Endometrium (tissue), 2 donors: ENCODE results near the gene KCNH8.

Source experiments
- FAIRE-seq: peaks from 2 replicates; lab custom pipeline; 2012; peaks lifted over from hg19 to GRCh38; lab: Jason Lieb, UNC
- donor health status: control.
- donor health status: control.

Gene KCNH8

DNA sequence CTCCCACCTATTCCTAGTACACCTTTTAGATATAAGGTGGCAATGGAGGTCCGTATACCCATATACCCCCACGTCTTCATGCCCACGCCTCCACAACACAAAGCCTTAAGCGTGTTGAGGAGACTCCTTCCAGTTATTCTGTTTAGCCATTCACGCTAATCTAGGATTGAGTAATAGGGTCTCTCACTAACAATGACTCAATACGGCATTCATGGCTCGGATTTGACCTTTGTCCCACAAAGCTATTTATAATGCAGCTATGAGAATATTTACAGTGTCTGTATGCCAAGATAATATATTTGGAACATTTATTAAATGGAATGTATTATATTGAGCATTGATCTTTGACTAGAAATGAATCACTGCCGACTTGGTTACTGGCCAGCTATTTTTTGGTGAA, 215.8 kb downstream of the KCNH8 start:
- no peak for FAIRE-seq

DNA sequence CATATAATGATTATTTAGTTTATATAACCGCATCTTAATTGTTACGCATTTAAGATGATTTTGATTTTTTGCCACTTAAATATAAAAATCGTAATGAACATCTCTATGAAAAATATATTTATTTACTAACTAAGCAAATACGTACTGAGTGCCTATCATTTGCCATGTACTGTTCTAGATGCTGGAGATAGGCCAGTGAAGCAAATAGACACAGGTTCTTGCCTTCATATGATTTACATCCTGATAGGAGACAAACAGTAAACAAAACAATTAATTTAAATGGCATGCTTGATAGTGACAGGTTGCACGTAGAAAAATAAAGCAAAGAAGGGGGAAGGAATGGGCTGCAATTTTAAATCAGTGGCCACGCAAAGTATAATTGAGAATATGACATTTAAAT, 217.2 kb downstream of the KCNH8 start:
- no peak for FAIRE-seq

DNA sequence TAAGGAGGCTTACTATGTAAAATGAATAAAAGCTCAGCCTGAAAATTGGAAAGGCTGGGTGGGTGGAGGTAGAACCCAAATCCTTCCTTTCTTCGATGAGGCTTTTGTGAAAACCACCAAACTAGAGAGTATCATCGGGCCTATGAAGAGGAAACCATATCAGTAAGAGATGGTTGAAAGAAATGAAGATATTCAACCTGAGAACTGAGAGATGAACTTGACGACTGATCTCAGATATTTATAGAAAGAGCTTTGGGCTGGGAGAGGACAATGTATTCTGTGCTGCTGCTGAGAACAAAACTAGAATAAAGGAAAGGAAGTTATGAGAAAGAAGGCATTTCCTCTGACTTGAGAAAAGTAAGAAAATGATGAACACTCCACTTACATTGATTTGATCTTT, 236.6 kb downstream of the KCNH8 start:
- no peak for FAIRE-seq

DNA sequence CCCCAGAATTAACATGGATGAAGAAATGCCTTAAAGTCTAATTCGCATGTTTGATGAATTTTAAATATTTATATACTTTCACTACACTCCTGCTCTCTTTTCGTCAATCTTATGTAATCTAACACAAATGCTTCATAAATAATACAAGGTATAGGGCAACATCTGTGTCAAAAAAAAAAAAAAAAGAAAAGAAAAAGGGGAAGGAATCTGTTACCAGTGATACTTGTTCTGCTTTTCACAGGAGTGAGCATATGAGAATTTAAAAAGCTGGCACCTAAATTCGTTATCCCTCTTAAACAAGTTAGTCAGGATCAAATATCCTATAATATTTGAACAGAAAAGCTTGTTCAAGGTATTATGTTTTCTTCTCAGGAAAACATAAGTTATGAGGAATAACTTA, 243.8 kb downstream of the KCNH8 start:
- no peak for FAIRE-seq

DNA sequence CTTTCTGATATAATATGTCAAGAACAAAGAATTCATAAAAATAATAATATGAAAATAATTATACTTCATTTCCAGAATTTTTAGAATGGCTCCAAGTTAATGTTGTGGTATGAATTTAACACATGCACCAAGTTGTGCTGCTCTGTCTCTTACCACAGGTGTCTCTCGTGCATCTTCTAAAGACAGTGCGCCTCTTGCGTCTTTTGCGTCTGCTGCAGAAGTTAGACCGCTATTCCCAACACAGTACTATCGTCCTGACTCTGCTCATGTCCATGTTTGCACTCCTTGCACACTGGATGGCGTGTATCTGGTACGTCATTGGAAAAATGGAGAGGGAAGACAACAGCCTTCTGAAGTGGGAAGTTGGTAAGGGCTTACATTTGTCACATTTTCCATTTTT, 246.6 kb downstream of the KCNH8 start:
- no peak for FAIRE-seq

DNA sequence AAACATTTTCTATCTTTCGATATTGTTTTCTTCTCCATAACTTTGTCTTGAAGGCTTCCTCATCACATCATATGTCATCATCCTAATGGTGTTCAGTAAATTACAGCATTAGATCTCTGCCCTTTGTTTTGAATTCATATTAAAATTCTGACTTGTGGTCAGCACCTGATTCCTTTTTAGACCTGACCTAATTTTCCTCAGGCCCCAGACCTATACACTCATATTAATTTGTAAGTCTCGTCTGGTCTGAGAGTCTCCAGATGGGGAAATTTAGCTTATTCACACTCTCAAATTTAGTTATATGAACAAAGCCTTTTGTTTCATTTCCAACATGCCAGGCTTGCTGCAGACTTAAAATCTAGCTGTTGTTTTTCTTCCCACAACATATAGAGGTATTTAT, 248.4 kb downstream of the KCNH8 start:
- no peak for FAIRE-seq

DNA sequence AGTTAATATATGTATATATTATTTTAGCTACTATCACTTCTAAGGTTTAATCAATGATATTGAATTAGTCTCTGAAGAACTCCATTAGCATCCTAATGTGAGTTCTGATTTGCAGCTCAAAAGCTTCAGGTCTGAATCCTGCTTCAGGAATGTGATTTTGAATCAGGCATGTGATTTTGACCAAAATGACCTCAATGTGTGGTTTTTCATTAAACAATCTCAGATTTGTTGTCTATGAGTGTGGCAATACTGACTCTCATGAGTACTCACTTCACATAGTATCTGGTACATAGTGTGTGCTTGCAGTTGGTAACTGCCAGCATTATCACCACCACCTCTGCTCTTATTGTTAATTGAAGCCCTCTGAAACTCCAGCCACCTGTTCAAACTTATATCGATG, 251.0 kb downstream of the KCNH8 start:
- FAIRE-seq, result no peak

DNA sequence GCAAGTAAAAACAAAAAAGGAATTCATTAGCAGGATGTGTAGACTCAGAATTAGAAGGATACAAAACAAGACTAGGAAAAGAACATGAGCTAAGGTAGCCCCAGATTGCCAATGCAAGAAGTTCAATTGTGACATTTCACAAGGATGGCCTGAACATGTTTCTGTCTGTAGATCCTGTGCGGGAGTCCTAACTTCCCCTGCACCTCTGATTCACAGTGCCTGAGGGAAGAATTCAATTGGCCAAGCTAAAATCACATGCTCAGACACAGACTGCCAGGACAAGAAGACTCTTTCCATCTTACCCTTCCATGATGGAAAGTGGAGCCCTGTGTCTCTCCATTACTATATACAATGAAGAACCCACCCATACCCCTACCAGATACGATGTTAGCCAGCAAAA, 251.5 kb downstream of the KCNH8 start:
- FAIRE-seq, result no peak

DNA sequence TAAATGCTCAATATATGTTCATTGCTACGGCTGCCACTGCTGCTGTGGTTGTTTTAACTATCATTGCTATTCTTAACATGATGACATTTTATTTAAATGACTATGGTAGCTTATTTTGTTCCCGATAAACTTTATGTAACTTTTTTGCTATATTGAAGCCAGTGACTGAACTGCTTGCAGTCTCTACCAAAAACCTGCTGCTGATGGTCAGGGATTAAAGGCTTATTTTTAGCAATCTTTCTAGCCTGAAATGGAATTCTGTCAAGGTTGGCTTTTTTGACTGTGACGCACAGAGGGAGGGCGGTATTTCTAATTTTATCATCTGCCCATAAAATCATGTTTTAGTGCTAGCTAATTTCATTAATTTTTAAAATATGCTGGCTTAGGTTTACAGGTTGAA, 271.8 kb downstream of the KCNH8 start:
- FAIRE-seq, result no peak

DNA sequence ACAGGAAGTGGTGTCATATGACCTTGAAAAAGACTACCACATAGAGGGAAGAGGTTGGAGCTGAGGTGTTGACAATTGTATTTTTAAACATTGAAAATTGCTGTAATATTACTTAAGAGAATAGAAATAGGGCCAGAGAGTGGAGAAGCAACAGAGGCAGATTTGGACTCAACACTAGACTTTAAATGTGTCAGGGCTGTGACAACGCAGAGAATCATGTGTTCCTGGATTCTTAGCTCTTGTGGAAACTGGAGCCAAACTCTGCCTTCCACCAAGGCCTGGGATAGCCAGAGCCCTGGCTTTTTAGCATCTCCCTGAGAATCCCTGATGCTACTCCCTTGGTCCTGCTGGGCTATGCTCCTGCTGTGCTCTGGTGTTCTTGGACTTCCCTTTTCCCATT, 277.5 kb downstream of the KCNH8 start:
- no peak for FAIRE-seq

DNA sequence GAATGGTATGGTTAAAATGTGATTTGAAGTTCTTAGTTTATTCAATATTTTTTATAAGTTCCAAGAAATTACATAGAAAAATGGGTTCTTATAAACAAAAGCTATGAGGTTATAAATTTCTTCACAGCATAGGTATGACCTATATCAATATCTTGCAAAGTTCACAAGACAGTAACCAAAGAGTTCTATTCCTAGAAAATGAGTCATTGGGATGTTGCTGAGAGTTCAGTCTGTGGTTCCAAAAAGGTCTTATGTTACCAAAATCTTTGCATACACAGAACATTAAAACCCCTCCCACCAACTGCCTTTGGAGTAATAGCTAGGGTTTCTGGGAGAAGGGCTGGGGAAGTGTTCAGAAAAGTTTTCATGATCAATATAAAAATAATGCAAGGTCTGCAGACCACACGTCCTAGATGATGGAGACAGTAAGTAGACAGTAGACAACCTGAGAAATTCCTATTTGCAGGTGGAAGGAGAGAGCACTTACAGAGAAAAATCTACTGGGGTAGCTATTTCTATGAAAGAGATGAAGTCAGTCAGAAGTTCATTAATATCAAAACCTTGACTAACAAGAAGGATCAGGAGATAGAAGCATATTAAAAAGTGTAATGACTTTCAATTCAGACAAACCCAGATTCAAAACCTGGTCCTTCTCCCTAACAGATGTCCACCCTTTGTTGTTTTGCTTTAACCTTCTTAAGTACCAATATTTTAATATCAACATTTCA, 279.3 kb downstream of the KCNH8 start:
- no peak for FAIRE-seq

DNA sequence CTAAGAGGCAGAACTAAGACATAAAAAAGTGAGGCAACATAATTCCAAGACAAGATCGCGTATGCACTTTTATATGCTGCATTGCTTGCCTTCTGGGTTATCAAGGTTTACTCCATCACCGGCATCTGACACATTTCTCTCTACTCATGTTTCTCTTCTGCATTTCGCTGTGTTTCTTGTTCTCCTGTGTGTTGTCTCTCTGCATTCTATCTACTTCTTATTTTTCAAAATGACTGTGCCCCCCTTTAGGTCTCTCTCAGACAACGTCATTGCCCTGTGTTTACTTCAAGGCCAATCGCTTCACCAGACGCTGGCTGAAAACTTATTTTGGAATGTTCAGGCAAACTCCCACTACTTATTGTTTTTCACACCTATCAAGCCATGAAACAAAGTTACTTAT, 280.4 kb downstream of the KCNH8 start:
- no peak for FAIRE-seq

DNA sequence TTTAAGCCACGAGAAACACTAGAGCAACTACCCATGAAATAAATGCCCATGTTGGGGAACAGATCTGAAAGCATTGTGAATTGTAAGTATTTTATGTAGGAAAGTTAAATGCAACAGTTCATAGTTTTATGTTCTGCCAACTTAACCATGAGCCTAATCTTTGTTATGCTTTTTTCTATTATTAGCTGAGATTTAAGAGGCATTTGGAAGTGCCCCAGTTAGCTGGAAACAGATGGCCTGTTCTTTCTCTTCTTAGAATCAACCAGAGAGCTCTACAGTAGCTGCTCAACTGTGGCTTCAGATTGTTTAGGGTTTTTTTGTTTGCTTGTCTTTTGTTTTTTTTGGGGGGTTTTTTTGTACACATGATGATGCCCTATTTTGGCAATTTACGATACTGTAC, 284.4 kb downstream of the KCNH8 start:
- no peak for FAIRE-seq

DNA sequence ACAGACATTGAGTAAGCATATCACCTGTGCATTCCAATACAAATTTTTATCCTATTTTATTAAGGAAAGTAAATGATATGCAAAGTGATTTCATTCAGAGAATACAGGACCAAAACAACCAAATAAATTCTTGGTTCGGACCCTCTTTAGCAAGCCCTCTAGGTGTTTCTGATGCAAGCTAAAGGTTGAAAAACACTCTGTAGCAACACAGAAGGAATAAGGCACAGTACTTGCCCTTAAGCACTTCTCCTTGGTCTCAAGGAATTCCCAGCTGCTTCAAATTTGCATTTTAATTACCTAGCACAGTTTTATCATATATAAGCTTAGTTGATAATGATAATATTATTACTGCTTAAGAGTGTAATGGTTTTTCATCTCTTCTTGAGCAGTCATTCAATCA, 288.4 kb downstream of the KCNH8 start:
- no peak for FAIRE-seq

DNA sequence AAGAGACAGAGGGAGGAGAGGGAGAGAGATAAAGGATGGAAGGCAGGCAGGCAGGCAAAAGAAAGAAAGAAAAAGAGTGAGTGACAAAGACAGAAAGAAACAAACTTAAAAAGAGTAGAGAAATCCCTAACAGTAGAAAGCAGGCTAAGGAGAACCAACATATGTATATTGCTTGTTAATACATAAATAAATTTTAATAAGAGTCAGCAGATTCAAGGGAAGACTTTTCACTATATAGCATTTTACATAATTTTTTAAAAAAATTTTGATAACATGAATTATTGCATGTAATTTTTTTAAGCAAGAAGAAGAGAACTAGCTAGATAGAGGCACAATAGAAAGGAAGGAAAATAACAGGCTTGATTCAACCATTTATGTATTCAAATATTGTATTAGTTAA, 291.6 kb downstream of the KCNH8 start:
- no peak for FAIRE-seq

DNA sequence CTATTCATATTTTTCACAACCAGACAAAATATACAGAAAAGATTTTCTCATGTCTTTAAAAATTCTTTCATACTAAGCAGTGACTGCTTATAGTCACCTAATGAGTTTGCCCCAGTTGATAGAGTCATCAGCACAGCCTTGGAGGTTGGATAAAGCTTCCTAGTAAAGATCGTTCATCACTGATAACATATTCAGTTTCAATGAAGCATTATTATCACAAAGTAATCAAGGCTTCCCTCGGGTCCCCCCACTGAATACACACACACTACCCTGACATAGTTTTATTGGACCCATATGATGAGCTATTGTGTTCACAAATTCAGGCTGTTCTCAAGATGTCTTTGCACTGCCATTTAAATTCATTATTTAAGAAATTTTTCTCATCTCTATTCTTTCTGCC, 297.8 kb downstream of the KCNH8 start:
- FAIRE-seq, result no peak

DNA sequence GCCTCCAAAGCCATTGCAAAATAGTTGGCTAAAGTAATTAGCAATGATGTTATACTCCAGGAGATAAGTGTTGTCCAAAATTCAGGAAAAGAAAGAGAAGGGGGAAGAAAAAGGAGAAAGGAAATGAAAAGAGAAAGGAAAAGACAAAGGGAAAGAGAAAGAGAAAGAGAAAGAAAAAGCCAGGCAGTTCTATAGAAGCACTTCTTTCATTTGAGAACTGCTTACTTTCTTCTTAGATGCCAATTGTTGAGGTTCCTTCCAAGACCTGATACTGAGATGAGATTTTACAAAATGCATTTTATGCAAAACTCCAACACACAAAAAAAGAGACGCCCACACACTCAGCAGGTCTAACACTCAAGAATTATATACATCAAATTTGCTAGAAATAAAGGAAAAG, 298.4 kb downstream of the KCNH8 start:
- no peak for FAIRE-seq

DNA sequence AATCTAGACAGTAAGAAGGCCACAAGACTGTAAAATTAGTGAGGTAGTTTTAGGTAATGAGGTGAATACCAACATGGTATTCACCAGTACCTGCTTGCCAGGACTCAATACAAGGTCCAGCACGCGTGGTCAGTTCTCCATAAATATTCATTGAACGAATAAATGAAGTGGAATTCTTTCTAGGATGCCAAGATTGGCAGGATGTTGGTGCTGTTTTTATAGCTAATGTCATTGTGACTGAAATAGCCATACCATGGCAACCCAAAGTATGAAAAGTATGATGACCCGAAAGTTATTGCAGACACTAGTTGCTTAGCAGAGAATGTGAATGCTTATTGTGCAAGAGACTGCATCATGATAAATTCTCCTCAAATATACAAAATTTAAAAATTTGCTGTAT, 307.2 kb downstream of the KCNH8 start:
- FAIRE-seq, result no peak

DNA sequence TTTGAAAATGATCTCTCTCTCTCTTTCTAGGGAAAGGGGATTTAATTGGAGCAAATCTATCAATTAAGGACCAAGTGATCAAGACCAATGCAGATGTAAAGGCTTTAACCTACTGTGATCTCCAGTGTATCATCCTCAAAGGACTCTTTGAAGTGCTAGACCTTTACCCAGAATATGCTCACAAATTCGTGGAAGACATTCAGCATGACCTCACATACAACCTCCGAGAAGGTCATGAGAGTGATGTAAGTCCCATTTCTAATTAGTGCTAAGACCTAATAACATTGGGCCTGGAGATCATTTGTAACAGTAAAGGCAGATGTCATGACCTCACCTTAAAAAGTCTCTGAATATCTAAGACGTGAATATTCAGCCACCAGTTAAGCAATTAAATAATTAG, 308.4 kb downstream of the KCNH8 start:
- no peak for FAIRE-seq

DNA sequence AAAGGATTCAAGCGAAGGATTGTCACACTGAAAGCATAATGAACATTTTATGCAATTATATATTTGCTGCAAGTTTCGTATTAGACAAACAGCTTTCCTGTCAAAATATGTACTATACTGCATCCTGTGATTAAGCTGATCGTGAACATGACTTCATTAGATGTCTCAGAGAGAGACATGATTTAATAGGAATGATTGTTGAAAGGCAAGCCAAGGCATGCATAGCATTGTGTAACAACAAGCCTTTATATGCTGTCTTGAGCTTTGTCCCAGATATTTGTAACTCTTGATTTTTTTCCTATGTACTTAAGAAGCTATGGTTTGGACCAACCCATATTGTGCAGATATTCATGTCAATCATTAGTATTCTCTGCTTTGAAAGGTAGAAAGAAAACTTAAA, 309.1 kb downstream of the KCNH8 start:
- FAIRE-seq, result no peak

DNA sequence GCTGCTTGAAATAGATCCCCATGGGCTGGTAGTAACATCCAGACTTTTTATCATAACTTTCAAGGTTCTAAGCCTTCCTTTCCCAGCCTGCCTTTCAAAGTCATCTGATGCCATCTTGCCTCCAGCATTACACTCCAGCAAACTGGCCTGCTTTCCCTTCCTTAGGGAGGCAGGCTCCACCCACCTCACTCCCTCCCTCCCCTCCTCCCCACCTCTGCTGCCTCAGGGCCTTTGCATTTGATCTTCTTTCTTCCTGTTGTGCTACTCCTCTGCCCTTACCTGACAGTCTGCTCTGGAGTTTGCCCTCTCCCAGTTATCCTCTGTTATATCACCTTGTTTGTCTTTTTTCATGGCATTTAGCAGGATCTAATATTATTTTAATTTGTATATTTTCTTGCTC, 319.5 kb downstream of the KCNH8 start:
- no peak for FAIRE-seq

DNA sequence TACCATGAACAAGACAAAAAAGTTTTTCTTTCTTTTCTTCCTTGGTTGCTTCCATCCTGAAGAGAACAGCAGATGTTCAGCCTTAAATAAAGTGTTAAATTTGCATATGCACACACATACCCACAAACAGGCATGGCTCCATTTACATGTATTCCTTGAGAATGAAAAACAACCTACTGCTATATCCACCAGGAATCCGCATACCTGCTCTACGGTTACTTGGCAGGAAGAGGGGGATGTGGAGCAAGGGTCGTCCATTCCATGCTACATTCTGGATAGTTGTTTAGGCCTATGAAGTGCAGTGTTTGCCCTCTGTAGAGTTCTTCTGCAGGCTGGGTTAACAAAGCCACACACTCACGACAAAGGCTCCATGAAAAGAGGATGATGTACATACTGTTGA, 322.8 kb downstream of the KCNH8 start:
- no peak for FAIRE-seq

DNA sequence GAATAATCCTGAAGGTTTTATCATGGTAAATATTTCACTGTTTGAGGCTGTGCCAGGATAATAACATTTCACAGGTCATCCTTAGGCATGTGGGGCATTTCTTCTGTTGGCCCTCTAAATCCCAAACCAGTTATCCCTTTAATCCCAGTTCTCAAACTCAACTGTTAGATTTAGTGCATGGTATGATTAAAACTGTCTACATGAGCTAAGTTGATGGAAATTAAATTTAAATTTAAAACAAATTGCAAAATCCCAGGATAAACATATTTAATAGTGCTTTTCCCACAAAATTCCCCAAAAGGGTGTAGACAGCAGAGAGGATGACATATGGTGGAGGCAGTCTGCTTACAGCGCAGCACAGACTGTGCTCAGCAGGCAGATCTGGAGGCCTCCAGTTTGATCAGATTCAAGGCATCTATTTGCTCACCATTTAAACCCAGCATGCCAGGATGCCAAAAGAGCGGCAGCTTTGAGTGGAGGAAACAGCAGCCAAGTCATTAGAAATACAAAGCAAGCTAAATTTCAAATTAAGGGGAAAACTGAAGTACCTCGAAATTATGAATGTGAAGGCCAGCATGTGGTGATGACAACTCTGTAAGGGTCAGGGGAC, 325.8 kb downstream of the KCNH8 start:
- FAIRE-seq, result no peak

DNA sequence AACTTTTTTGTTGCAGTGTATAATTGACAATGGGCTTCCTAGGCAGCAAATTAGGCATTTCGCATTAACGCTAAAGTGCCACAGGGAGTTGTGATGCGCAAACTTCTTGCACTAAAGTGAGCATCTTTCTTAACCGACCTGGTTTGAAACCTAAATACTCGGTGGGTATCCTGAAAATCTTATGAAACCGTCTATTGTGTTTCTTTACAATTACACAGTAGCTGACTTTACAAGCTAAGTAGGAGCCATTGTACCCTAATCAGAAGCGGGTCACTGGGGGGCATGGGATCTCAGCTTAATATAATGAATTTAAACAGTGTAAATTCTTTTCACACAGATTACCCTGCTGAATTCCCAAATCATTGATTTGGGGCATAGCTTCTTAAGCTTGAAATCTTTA, 328.0 kb downstream of the KCNH8 start:
- no peak for FAIRE-seq

DNA sequence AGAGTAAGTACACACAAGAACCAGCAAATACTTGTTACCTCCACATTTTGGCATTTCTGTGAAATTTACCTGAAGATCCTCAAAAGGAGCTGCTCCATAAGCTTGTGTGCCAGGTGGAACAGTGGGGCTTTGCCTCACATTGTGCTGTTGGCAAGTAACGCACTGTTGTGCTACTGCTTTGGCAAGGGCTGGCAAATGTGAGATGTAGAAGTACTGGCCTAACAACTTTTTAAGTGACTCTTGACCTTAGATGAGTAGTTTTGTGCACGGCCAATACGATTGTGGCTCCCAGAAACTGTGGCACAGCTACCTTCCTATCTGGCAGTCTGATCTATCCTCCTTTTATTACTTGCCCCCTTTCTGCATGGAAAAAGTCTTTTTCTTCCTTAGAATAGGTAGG, 337.0 kb downstream of the KCNH8 start:
- no peak for FAIRE-seq
